ENCODE results near the gene NKIRAS2. TPM values are rescaled to one million over a fixed set of nuclear protein-coding genes. Genes with fewer than 3 reads are reported as not detected.

The NKIRAS2 gene
- total and polyA plus RNA-seq, 2 experiments from 2014 or later, result 31.3 to 52.9 TPM

- Histone ChIP-seq H3K9me2 (ENCODE audit: insufficient read depth) (no peaks in the 10 kb centered on the region), H3K4me1 (ENCODE audit: insufficient read depth) (peaks cover 37% of the 10 kb centered on the region), H3K36me3 (ENCODE audit: insufficient read depth) (no peaks in the 10 kb centered on the region), H3K27ac (ENCODE audit: low read depth) (peak overlapping the region; percentile 88), H4K20me1 (replicated peaks; ENCODE audit: insufficient read depth) (no peaks in the 10 kb centered on the region; the same call in 1 of the 2 replicates), H3K4me2 (peak overlapping the region; percentile 48), H3K79me2 (replicated peaks; ENCODE audit: insufficient read depth) (peaks cover 97% of the 10 kb centered on the region), H3K4me3 (no peak overlapping the region), H3K27me3 (ENCODE audit: insufficient read depth) (no peaks in the 10 kb centered on the region), H2AFZ (no peak overlapping the region), H3F3A (replicated peaks; ENCODE audit: low read depth) (no peaks in the 10 kb centered on the region; the same call in 1 of the 2 replicates)
- no peak for TF ChIP-seq ZNF331 (CRISPR knock-in tag; IDR thresholded peaks at IDR 0.05; ENCODE audit: low read depth)
- no peak for TF ChIP-seq ETS1 (IDR thresholded peaks at IDR 0.05)
- TF ChIP-seq EZH2phosphoT487 (IDR thresholded peaks at IDR 0.05; ENCODE audit: unreplicated experiment), result no peak
- TF ChIP-seq NANOG (IDR thresholded peaks at IDR 0.05; ENCODE audit: borderline replicate concordance), result no peak
- no peak for TF ChIP-seq ZNF114 (CRISPR knock-in tag; IDR thresholded peaks at IDR 0.05)
- TF ChIP-seq JUNB (IDR thresholded peaks at IDR 0.05; ENCODE audit: unreplicated experiment), result no peak
- TF ChIP-seq EZH2 (IDR thresholded peaks at IDR 0.05; ENCODE audit: low read depth, unreplicated experiment), result no peak
- no peak for TF ChIP-seq REST (IDR thresholded peaks at IDR 0.05; ENCODE audit: unreplicated experiment)
- TF ChIP-seq ZNF462 (CRISPR knock-in tag; IDR thresholded peaks at IDR 0.05), result no peak
- TF ChIP-seq CREB1 (CRISPR knock-in tag; IDR thresholded peaks at IDR 0.05; ENCODE audit: low read depth), result no peak
- TF ChIP-seq POLR2AphosphoS5 (IDR thresholded peaks at IDR 0.05; ENCODE audit: low read depth), result no peak
- ATAC-seq (peak; percentile 15), DNase-seq (ENCODE audit: low spot score) (peak; percentile 71)
- H3K4me3 Mint-ChIP-seq, result no peak overlapping the region
- H3K36me3 Mint-ChIP-seq (ENCODE audit: low read depth), result peaks cover 33% of the 10 kb centered on the region; the same call in 2 of the 3 replicates
- H3K4me1 Mint-ChIP-seq, result peaks cover 41% of the 10 kb centered on the region
- H3K27ac Mint-ChIP-seq, result peak overlapping the region; percentile 95
- H3K9me3 Mint-ChIP-seq, result no peaks in the 10 kb centered on the region
- peaks cover 3% of the 10 kb centered on the region for H3K27me3 Mint-ChIP-seq (ENCODE audit: insufficient read depth, low read depth, poor library complexity)
Measured at GRCh38 chr17:42010898-42011516, 8.9 kb upstream of the NKIRAS2 start.

Data from GM23338 (cell line).